ENCODE data around the gene CACNB2.

DNA sequence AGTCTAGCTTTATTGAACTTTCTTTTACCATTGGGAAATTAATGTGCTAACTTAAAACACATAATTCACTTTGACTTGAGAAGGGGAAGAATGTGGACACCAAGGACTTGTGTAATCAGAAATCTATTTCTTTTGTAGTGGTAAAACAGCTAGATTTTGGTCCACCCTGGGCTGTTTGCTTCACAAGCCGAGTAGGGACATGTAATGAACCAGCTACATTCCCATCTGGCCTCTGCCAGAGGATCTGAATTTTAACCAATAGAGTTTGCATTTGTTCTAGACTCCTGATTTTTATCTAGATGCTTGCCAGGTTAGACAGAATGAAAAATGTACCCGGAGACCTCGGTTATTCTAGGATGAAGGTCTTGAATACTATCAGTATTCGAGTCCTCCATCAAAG, 1.9 kb downstream of the CACNB2 start:
- TF ChIP-seq, protein P1, sequence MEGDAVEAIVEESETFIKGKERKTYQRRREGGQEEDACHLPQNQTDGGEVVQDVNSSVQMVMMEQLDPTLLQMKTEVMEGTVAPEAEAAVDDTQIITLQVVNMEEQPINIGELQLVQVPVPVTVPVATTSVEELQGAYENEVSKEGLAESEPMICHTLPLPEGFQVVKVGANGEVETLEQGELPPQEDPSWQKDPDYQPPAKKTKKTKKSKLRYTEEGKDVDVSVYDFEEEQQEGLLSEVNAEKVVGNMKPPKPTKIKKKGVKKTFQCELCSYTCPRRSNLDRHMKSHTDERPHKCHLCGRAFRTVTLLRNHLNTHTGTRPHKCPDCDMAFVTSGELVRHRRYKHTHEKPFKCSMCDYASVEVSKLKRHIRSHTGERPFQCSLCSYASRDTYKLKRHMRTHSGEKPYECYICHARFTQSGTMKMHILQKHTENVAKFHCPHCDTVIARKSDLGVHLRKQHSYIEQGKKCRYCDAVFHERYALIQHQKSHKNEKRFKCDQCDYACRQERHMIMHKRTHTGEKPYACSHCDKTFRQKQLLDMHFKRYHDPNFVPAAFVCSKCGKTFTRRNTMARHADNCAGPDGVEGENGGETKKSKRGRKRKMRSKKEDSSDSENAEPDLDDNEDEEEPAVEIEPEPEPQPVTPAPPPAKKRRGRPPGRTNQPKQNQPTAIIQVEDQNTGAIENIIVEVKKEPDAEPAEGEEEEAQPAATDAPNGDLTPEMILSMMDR (IDR thresholded peaks at IDR 0.05) = no peak
- TF ChIP-seq EP300 (IDR thresholded peaks at IDR 0.05) = no peak
- no peak for TF ChIP-seq POLR2A (IDR thresholded peaks at IDR 0.05)

Measured in tibial nerve (tissue), 4 donors.